ENCODE data around the gene TJP2. TPM values are rescaled to one million over a fixed set of nuclear protein-coding genes. Genes with fewer than 3 reads are reported as not detected.
"Not testable (repeated sequence)": the region's sequence is repeated elsewhere in the genome, so short reads cannot be mapped to it uniquely, and the experiment has no call there.

TJP2 gene
- total RNA-seq, 4 donors from 2014 or later, result 137 to 191 (median 167) TPM

DNA sequence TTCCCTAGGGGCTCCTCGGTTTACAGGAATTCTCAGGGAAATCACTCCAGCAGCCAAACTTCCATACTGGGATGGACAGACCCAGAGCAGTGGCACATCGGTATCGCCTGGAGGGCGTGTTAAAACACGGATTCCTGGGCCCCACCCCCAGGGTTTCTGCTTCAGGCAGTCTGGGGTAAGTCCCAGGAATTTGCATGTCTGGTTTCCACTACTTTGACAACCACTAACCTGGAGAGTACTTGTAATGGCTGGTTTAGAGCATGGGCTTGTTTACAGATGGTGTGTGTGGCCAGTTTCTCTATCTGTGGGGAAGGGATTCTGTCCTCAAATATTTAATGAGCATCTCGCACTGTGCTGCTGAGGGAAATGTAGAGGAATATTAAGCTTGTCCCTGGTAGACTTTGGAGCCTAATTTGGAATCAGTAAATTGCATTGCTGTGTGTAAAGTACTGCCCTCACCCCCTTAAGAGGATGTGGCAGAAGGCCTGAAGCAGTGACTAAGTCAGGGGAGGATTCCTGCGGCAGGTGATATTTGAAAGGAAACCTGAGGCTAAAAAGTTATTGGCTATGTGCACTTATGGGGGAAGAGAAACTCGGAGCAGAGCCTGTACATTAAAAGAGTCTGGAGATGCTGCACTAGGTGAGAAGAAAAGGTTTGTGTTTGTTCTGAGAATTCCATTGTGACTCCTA lies 18.6 kb upstream of the TJP2 start:
- no peak overlapping the region for H3K4me3 ChIP-seq (ENCODE audit: low read depth, poor library complexity, severe bottlenecking)
- WGBS, 2 donors, result 53 to 68% methylated on average over 8 of the region's 8 CpGs
- DNase-seq (ENCODE audit: low spot score in 2 of 2), result no peak
- TF ChIP-seq, protein P1, sequence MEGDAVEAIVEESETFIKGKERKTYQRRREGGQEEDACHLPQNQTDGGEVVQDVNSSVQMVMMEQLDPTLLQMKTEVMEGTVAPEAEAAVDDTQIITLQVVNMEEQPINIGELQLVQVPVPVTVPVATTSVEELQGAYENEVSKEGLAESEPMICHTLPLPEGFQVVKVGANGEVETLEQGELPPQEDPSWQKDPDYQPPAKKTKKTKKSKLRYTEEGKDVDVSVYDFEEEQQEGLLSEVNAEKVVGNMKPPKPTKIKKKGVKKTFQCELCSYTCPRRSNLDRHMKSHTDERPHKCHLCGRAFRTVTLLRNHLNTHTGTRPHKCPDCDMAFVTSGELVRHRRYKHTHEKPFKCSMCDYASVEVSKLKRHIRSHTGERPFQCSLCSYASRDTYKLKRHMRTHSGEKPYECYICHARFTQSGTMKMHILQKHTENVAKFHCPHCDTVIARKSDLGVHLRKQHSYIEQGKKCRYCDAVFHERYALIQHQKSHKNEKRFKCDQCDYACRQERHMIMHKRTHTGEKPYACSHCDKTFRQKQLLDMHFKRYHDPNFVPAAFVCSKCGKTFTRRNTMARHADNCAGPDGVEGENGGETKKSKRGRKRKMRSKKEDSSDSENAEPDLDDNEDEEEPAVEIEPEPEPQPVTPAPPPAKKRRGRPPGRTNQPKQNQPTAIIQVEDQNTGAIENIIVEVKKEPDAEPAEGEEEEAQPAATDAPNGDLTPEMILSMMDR (IDR thresholded peaks at IDR 0.05), result no peak
- no peak for TF ChIP-seq POLR2A (IDR thresholded peaks at IDR 0.05)
- intact Hi-C loops (cut with DNase I; ENCODE audit: low total_unique reads), result no loop called here

DNA sequence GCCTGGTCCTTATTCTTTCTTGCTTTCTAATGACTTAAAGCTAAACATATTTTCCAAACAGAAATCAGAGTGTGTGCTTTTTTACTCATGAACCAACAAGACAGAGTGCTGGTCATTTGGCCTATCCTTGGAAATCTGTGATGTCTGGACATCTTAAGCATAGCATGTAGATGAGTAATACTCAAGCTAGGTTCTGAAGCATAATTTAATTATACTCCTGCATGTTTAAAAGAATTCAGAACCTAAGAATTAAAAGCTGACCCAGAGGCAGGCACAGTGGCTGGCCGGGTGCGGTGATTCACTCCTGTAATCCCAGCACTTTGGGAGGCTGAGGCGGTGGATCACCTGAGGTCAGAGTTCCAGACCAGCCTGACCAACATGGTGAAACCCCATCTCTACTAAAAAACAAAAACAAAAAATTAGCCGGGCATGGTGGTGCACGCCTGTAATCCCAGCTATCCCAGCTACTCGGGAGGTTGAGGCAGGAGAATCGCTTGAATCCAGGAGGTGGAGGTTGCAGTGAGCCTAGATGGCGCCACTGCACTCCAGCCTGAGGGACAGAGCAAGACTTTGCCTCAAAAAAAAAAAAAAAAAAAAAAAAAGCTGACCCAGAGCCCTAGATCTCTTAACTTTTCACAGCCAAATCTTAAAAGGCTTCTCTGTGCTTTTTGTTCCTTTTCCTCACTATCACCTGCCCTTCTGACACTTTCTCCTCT lies 16.2 kb upstream of the TJP2 start:
- WGBS, 2 donors, result 90 to 93% methylated on average over 8 of the region's 8 CpGs
- DNase-seq (ENCODE audit: low spot score in 2 of 2), result no peak
- intact Hi-C loops (cut with DNase I; ENCODE audit: low total_unique reads), result no loop called here
- no peak overlapping the region for H3K4me3 ChIP-seq (ENCODE audit: low read depth, poor library complexity, severe bottlenecking)
- TF ChIP-seq, protein P1 (IDR thresholded peaks at IDR 0.05), result no peak
- TF ChIP-seq POLR2A (IDR thresholded peaks at IDR 0.05), result no peak

DNA sequence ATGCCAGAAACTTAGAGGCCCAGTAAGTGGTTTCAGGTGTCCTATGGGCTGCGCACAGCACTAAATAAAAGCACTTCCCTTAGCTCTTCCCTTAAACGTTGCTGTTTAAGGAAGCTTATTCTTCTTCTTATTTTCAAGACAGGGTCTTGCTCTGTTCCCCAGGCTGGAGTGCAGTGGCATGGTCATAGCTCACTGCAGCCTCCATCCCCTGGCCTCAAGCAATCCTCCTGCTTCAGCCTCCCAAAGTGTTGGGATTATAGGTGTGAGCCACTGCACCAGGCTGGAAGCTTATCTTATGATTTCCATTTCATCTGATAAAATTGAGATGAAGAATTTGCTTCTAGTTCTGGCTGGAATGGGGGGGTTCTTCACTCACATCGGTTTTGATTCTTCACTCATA lies 15.6 kb upstream of the TJP2 start:
- TF ChIP-seq POLR2A (IDR thresholded peaks at IDR 0.05), result no peak
- TF ChIP-seq, protein P1 (IDR thresholded peaks at IDR 0.05), result no peak
- 79 to 80% methylated on average over 3 of the region's 3 CpGs for WGBS, 2 donors
- DNase-seq (ENCODE audit: low spot score in 2 of 2), result no peak
- intact Hi-C loops (cut with DNase I; ENCODE audit: low total_unique reads), result no loop called here
- H3K4me3 ChIP-seq (ENCODE audit: low read depth, poor library complexity, severe bottlenecking), result no peak overlapping the region

DNA sequence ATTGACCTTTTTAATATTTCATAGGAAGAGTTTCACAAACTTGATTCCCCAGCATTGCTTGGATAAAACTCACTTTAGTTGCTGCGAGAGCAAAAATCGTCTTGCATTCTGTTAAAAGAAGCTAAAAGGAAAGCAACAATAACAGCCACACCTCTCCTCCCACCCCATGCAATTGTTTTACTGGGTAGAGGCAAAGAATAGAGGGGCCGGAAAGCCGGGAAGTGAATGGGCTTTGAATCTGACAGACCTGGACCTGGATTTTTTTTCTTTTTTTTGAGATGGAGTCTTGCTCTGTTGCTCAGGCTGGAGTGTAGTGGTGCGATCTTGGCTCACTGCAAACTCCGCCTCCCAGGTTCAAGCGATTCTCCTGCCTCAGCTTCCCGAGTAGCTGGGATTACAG lies 9.5 kb upstream of the TJP2 start:
- DNase-seq (ENCODE audit: low spot score in 2 of 2); intact Hi-C loops (cut with DNase I; ENCODE audit: low total_unique reads); H3K4me3 ChIP-seq (ENCODE audit: low read depth, poor library complexity, severe bottlenecking): not testable (repeated sequence)
- 89 to 91% methylated on average over 8 of the region's 8 CpGs for WGBS, 2 donors

DNA sequence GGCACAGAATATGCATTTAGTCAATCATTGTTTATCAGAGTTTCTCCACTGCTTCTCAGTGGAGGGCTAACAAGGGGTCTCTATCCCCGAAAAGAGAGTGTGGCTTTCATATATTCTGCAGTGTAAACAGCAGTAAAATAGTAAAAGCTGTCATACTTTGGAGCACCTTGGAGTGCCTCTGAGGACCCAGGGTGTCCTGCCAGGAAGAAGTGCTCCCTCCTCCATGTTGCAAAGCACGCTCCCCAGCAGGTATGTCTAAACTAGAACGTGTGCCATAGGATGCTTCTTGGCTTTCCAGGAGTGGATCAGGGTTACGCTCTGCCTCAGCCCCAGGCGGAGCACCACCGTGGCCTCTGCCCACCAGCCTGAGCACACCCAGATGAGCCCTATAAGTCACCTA lies 8.5 kb upstream of the TJP2 start:
- DNase-seq (ENCODE audit: low spot score in 2 of 2), result no peak
- intact Hi-C loops (cut with DNase I; ENCODE audit: low total_unique reads), result no loop called here
- H3K4me3 ChIP-seq (ENCODE audit: low read depth, poor library complexity, severe bottlenecking), result no peak overlapping the region
- no peak for TF ChIP-seq POLR2A (IDR thresholded peaks at IDR 0.05)
- TF ChIP-seq, protein P1 (IDR thresholded peaks at IDR 0.05), result no peak
- WGBS, 2 donors, result 93 to 95% methylated on average over 6 of the region's 6 CpGs

DNA sequence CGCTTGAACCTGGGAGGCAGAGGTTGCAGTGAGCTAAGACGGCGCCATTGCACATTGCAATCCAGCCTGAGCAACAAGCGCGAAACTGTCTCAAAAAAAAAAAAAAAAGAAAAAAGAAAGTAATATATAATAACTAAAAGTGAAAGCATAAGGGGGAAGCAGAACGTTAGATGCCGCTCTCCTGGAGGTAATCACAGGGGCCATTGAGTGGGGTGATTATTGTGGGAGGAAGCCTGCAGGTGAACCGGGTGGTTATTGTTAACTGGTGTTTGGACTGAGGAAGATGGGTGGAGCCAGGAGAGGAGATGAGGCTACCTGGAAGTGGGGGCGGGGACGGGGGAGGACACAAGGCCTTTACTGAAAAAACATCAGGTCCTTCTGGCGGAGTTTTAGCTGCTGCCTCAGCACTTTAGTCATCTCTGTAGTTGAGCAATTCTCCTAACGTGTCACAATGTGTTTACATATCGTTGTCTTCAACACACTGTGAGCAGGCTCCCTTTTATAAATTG lies 5.3 kb upstream of the TJP2 start:
- intact Hi-C loops (cut with DNase I; ENCODE audit: low total_unique reads), result no loop called here
- TF ChIP-seq, protein P1 (IDR thresholded peaks at IDR 0.05), result no peak
- TF ChIP-seq POLR2A (IDR thresholded peaks at IDR 0.05), result no peak
- H3K4me3 ChIP-seq (ENCODE audit: low read depth, poor library complexity, severe bottlenecking), result no peak overlapping the region
- 65 to 71% methylated on average over 13 of the region's 13 CpGs for WGBS, 2 donors
- peak in 1 of 2 donors; percentile 57 for DNase-seq (ENCODE audit: low spot score in 2 of 2)

All from lower leg skin (tissue), 4 donors.